Measurements from ENCODE around the gene HS3ST2.
"Not testable (repeated sequence)": the region's sequence is repeated elsewhere in the genome, so short reads cannot be mapped to it uniquely, and the experiment has no call there.

HS3ST2 gene

GRCh38 chr16:22932032-22932771 is 118.2 kb downstream of the HS3ST2 start:
- DNase-seq (ENCODE audit: low read depth in 2 of 2), result no peak
- no peak overlapping the region for H3K4me3 ChIP-seq (replicated peaks in 1 of 2; ENCODE audit: low read depth in 2 of 2, low read length in 2 of 2)
- TF ChIP-seq CTCF (IDR thresholded peaks at IDR 0.05; ENCODE audit: low read depth, low read length), result no peak

- H3K4me3 ChIP-seq (replicated peaks in 1 of 2; ENCODE audit: low read depth in 2 of 2, low read length in 2 of 2), result no peak overlapping the region
- no peak for TF ChIP-seq CTCF (IDR thresholded peaks at IDR 0.05; ENCODE audit: low read depth, low read length)
- peak in 1 of 2 donors; percentile 7 for DNase-seq (ENCODE audit: low read depth in 2 of 2)
Measured at GRCh38 chr16:22933173-22933572, 119.2 kb downstream of the HS3ST2 start.

GRCh38 chr16:22934786-22935185 is 120.8 kb downstream of the HS3ST2 start:
- DNase-seq (ENCODE audit: low read depth in 2 of 2), result no peak
- TF ChIP-seq CTCF (IDR thresholded peaks at IDR 0.05; ENCODE audit: low read depth, low read length), result no peak
- H3K4me3 ChIP-seq (replicated peaks in 1 of 2; ENCODE audit: low read depth in 2 of 2, low read length in 2 of 2), result no peak overlapping the region

GRCh38 chr16:22937169-22937568 is 123.2 kb downstream of the HS3ST2 start:
- no peak for TF ChIP-seq CTCF (IDR thresholded peaks at IDR 0.05; ENCODE audit: low read depth, low read length)
- DNase-seq (ENCODE audit: low read depth in 2 of 2), result no peak
- no peak overlapping the region for H3K4me3 ChIP-seq (replicated peaks in 1 of 2; ENCODE audit: low read depth in 2 of 2, low read length in 2 of 2)

GRCh38 chr16:22938647-22939046 is 124.7 kb downstream of the HS3ST2 start:
- DNase-seq (ENCODE audit: low read depth in 2 of 2), result no peak
- no peak for TF ChIP-seq CTCF (IDR thresholded peaks at IDR 0.05; ENCODE audit: low read depth, low read length)

GRCh38 chr16:22939744-22940363 is 125.9 kb downstream of the HS3ST2 start:
- not testable (repeated sequence) for H3K4me3 ChIP-seq (replicated peaks in 1 of 2; ENCODE audit: low read depth in 2 of 2, low read length in 2 of 2); DNase-seq (ENCODE audit: low read depth in 2 of 2)

More at GRCh38 chr16:22938647-22939046, 124.7 kb downstream of the HS3ST2 start:
- H3K4me3 ChIP-seq (replicated peaks in 1 of 2; ENCODE audit: low read depth in 2 of 2, low read length in 2 of 2), result no peak overlapping the region

GRCh38 chr16:22941970-22942501 is 128.1 kb downstream of the HS3ST2 start:
- DNase-seq (ENCODE audit: low read depth in 2 of 2), result no peak
- no peak overlapping the region for H3K4me3 ChIP-seq (replicated peaks in 1 of 2; ENCODE audit: low read depth in 2 of 2, low read length in 2 of 2)
- no peak for TF ChIP-seq CTCF (IDR thresholded peaks at IDR 0.05; ENCODE audit: low read depth, low read length)
